ENCODE data around the gene DCAF16.
A peak's percentile ranks its signal among the peaks of the same experiment; 100 is the strongest.

Gene DCAF16

GRCh38 chr4:17809667-17810066 is 890 bp downstream of the DCAF16 start:
- Mint-ChIP-seq H3K27ac (peak overlapping the region; percentile 94), H3K4me1 (ENCODE audit: low read depth) (peaks cover 56% of the 10 kb centered on the region), H3K9me3 (no peaks in the 10 kb centered on the region), H3K27me3 (no peaks in the 10 kb centered on the region), H3K36me3 (ENCODE audit: low read depth) (peaks cover 18% of the 10 kb centered on the region), H3K4me3 (peak overlapping the region; percentile 91)
- intact Hi-C loops (cut with micrococcal nuclease): loop anchor here (1.0 to 10.0 kb wide), 4 partner anchors 172 to 231 kb away; partner anchors contain the start of gene MED28

GRCh38 chr4:17807446-17807845 is 3.1 kb downstream of the DCAF16 start:
- intact Hi-C loops (cut with micrococcal nuclease): loop anchor here (5.0 to 10.0 kb wide), 2 partner anchors 170 to 193 kb away; partner anchors contain the start of gene MED28
- no peak overlapping the region for H3K4me3 Mint-ChIP-seq
- no peaks in the 10 kb centered on the region for H3K9me3 Mint-ChIP-seq
- H3K36me3 Mint-ChIP-seq (ENCODE audit: low read depth): peaks cover 40% of the 10 kb centered on the region
- no peak overlapping the region for H3K27ac Mint-ChIP-seq
- H3K27me3 Mint-ChIP-seq: no peaks in the 10 kb centered on the region
- peaks cover 47% of the 10 kb centered on the region for H3K4me1 Mint-ChIP-seq (ENCODE audit: low read depth)

- Mint-ChIP-seq H3K27ac (no peak overlapping the region), H3K27me3 (no peaks in the 10 kb centered on the region)
These were observed 4.9 kb downstream of the DCAF16 start for GRCh38 chr4:17805580-17806155.

GRCh38 chr4:17797808-17798207 is 12.7 kb downstream of the DCAF16 start:
- Mint-ChIP-seq H3K36me3 (ENCODE audit: low read depth) (peaks cover 55% of the 10 kb centered on the region), H3K27ac (no peak overlapping the region)

More at GRCh38 chr4:17805580-17806155, 4.9 kb downstream of the DCAF16 start:
- H3K4me1 Mint-ChIP-seq (ENCODE audit: low read depth): peaks cover 40% of the 10 kb centered on the region
- intact Hi-C loops (cut with micrococcal nuclease): loop anchor here (5.0 to 10.0 kb wide), 2 partner anchors 168 to 191 kb away; partner anchors contain the start of gene MED28
- no peaks in the 10 kb centered on the region for H3K9me3 Mint-ChIP-seq
- peaks cover 55% of the 10 kb centered on the region for H3K36me3 Mint-ChIP-seq (ENCODE audit: low read depth)
- H3K4me3 Mint-ChIP-seq: no peak overlapping the region

GRCh38 chr4:17794730-17795129 is 15.8 kb downstream of the DCAF16 start:
- no peaks in the 10 kb centered on the region for H3K27me3 Mint-ChIP-seq
- intact Hi-C loops (cut with micrococcal nuclease): no loop called here
- H3K9me3 Mint-ChIP-seq: no peaks in the 10 kb centered on the region
- H3K4me1 Mint-ChIP-seq (ENCODE audit: low read depth): no peaks in the 10 kb centered on the region
- no peak overlapping the region for H3K27ac Mint-ChIP-seq
- H3K36me3 Mint-ChIP-seq (ENCODE audit: low read depth): peaks cover 43% of the 10 kb centered on the region
- no peak overlapping the region for H3K4me3 Mint-ChIP-seq

More at GRCh38 chr4:17797808-17798207, 12.7 kb downstream of the DCAF16 start:
- Mint-ChIP-seq H3K4me3 (no peak overlapping the region), H3K9me3 (no peaks in the 10 kb centered on the region), H3K4me1 (ENCODE audit: low read depth) (peaks cover 6% of the 10 kb centered on the region), H3K27me3 (no peaks in the 10 kb centered on the region)
- intact Hi-C loops (cut with micrococcal nuclease): no loop called here

- H3K36me3 Mint-ChIP-seq (ENCODE audit: low read depth): peaks cover 22% of the 10 kb centered on the region
- no peaks in the 10 kb centered on the region for H3K27me3 Mint-ChIP-seq
- H3K4me1 Mint-ChIP-seq (ENCODE audit: low read depth): no peaks in the 10 kb centered on the region
- H3K27ac Mint-ChIP-seq: no peak overlapping the region
- intact Hi-C loops (cut with micrococcal nuclease): no loop called here
- H3K9me3 Mint-ChIP-seq: no peaks in the 10 kb centered on the region
- H3K4me3 Mint-ChIP-seq: no peak overlapping the region
These were observed 21.6 kb downstream of the DCAF16 start for GRCh38 chr4:17788956-17789355.

GRCh38 chr4:17787315-17787714 is 23.2 kb downstream of the DCAF16 start:
- intact Hi-C loops (cut with micrococcal nuclease): no loop called here
- Mint-ChIP-seq H3K4me1 (ENCODE audit: low read depth) (no peaks in the 10 kb centered on the region), H3K27ac (no peak overlapping the region), H3K36me3 (ENCODE audit: low read depth) (peaks cover 8% of the 10 kb centered on the region), H3K9me3 (no peaks in the 10 kb centered on the region), H3K27me3 (peaks cover 8% of the 10 kb centered on the region), H3K4me3 (no peak overlapping the region)

- Mint-ChIP-seq H3K4me1 (ENCODE audit: low read depth) (peaks cover 6% of the 10 kb centered on the region), H3K9me3 (no peaks in the 10 kb centered on the region), H3K36me3 (ENCODE audit: low read depth) (peaks cover 4% of the 10 kb centered on the region), H3K27me3 (peaks cover 15% of the 10 kb centered on the region), H3K4me3 (no peak overlapping the region), H3K27ac (no peak overlapping the region)
- intact Hi-C loops (cut with micrococcal nuclease): no loop called here
These were observed 24.0 kb downstream of the DCAF16 start for GRCh38 chr4:17786567-17786966.

- Mint-ChIP-seq H3K9me3 (no peaks in the 10 kb centered on the region), H3K4me3 (no peak overlapping the region), H3K4me1 (ENCODE audit: low read depth) (peaks cover 11% of the 10 kb centered on the region), H3K27me3 (peaks cover 22% of the 10 kb centered on the region), H3K36me3 (ENCODE audit: low read depth) (no peaks in the 10 kb centered on the region), H3K27ac (no peak overlapping the region)
- intact Hi-C loops (cut with micrococcal nuclease): no loop called here
These were observed 24.7 kb downstream of the DCAF16 start for GRCh38 chr4:17785858-17786257.

- Mint-ChIP-seq H3K36me3 (ENCODE audit: low read depth) (no peaks in the 10 kb centered on the region), H3K4me1 (ENCODE audit: low read depth) (peaks cover 11% of the 10 kb centered on the region), H3K4me3 (peak within 1 kb of the TSS; percentile 52), H3K27me3 (peaks cover 46% of the 10 kb centered on the region), H3K27ac (no peak within 1 kb of the TSS), H3K9me3 (no peaks in the 10 kb centered on the region)
- intact Hi-C loops (cut with micrococcal nuclease): no loop called here
These were observed 29.0 kb downstream of the DCAF16 start, which contains the start of gene FAM184B for GRCh38 chr4:17781300-17782287. TSS of gene FAM184B (minus strand) at chr4:17781621. CDS start at chr4:17781299, 322 bp downstream.

- no peaks in the 10 kb centered on the region for H3K9me3 Mint-ChIP-seq
- H3K4me1 Mint-ChIP-seq (ENCODE audit: low read depth): peaks cover 11% of the 10 kb centered on the region
- intact Hi-C loops (cut with micrococcal nuclease): no loop called here
- H3K36me3 Mint-ChIP-seq (ENCODE audit: low read depth): no peaks in the 10 kb centered on the region
- H3K27me3 Mint-ChIP-seq: peaks cover 46% of the 10 kb centered on the region
- H3K4me3 Mint-ChIP-seq: peak overlapping the region; percentile 52
- H3K27ac Mint-ChIP-seq: no peak overlapping the region
These were observed 29.9 kb downstream of the DCAF16 start for GRCh38 chr4:17780501-17781299.

GRCh38 chr4:17778431-17778830 is 32.1 kb downstream of the DCAF16 start:
- no peaks in the 10 kb centered on the region for H3K36me3 Mint-ChIP-seq (ENCODE audit: low read depth)
- peaks cover 11% of the 10 kb centered on the region for H3K4me1 Mint-ChIP-seq (ENCODE audit: low read depth)

GRCh38 chr4:17773135-17773698 is 37.3 kb downstream of the DCAF16 start:
- Mint-ChIP-seq H3K27me3 (peaks cover 4% of the 10 kb centered on the region), H3K36me3 (ENCODE audit: low read depth) (no peaks in the 10 kb centered on the region), H3K4me3 (no peak overlapping the region), H3K27ac (no peak overlapping the region), H3K4me1 (ENCODE audit: low read depth) (no peaks in the 10 kb centered on the region), H3K9me3 (no peaks in the 10 kb centered on the region)
- intact Hi-C loops (cut with micrococcal nuclease): no loop called here

More at GRCh38 chr4:17778431-17778830, 32.1 kb downstream of the DCAF16 start:
- Mint-ChIP-seq H3K9me3 (no peaks in the 10 kb centered on the region), H3K27ac (no peak overlapping the region), H3K4me3 (no peak overlapping the region), H3K27me3 (peaks cover 46% of the 10 kb centered on the region)
- intact Hi-C loops (cut with micrococcal nuclease): no loop called here
